ENCODE results near the gene DNAJC10. TPM values are rescaled to one million over a fixed set of nuclear protein-coding genes. Genes with fewer than 3 reads are reported as not detected.

Gene DNAJC10
- total and polyA plus RNA-seq, 9 of the 15 experiments (the other 6 are each of a cell fraction or from before 2014, with no cell fraction given), result 9.8 to 77.7 (median 57.3) TPM

GRCh38 chr2:182715892-182716649 is at the start of gene DNAJC10 (continued):
- TF ChIP-seq GABPA (tag; conservative IDR thresholded peaks at IDR 0.05; ENCODE audit: low read depth) (peak; percentile 83), NKRF (IDR thresholded peaks at IDR 0.05; ENCODE audit: borderline replicate concordance) (peak; percentile 69; the same call in 1 of the 2 replicates), RBM25 (IDR thresholded peaks at IDR 0.05; ENCODE audit: low read depth, low read length, severe bottlenecking) (peak; percentile 43), PYGO2 (tag; IDR thresholded peaks at IDR 0.05) (no peak), TARDBP (IDR thresholded peaks at IDR 0.05) (no peak), ZBTB9 (CRISPR knock-in tag; IDR thresholded peaks at IDR 0.05) (peak; percentile 56; the same call in 1 of the 2 replicates), SAFB (IDR thresholded peaks at IDR 0.05; ENCODE audit: borderline replicate concordance, low read depth, low read length) (peak; percentile 46; the same call in 1 of the 2 replicates), DNMT1 (IDR thresholded peaks at IDR 0.05) (0 out of 2 replicates have a peak, but pooled peaks have one; percentile 33), HDAC8 (tag; IDR thresholded peaks at IDR 0.05) (no peak), BDP1 (IDR thresholded peaks at IDR 0.05; ENCODE audit: insufficient read depth, insufficient read length) (no peak), RBM39 (optimal IDR thresholded peaks at IDR 0.05; ENCODE audit: low read depth, low read length) (no peak), NFXL1 (CRISPR knock-in tag; IDR thresholded peaks at IDR 0.05) (no peak), RBM22 (IDR thresholded peaks at IDR 0.05; ENCODE audit: low read depth, low read length, poor library complexity, severe bottlenecking) (peak; percentile 83), KDM2B (CRISPR knock-in tag; IDR thresholded peaks at IDR 0.05) (peak; percentile 45; the same call in 1 of the 2 replicates), PRDM10 (IDR thresholded peaks at IDR 0.05; ENCODE audit: partially characterized antibody) (peak; percentile 75), PCBP2 (IDR thresholded peaks at IDR 0.05; ENCODE audit: low read depth, low read length, poor library complexity, severe bottlenecking) (no peak), CSDE1 (IDR thresholded peaks at IDR 0.05) (peak in 1 of 2 experiments; percentile 73; a peak in 1 of 4 replicates), ASH1L (IDR thresholded peaks at IDR 0.05; ENCODE audit: borderline replicate concordance, low read depth, partially characterized antibody) (no peak), ADNP (tag; IDR thresholded peaks at IDR 0.05) (no peak), HMBOX1 (IDR thresholded peaks at IDR 0.05) (no peak)
